Measurements from ENCODE around the gene GRIK4.

Gene GRIK4

GRCh38 chr11:120735035-120735434, 223.5 kb downstream of the GRIK4 start:
- no peaks in the 10 kb centered on the region for H3K36me3 ChIP-seq (ENCODE audit: control insufficient read depth, low read depth, low read length)
- no peak overlapping the region for H3K4me3 ChIP-seq (ENCODE audit: low read length)
- no peaks in the 10 kb centered on the region for H3K4me1 ChIP-seq (ENCODE audit: control insufficient read depth, low read depth, low read length)
- no peak overlapping the region for H3K9ac ChIP-seq (ENCODE audit: low read length)
- H3K9me3 ChIP-seq (ENCODE audit: control insufficient read depth, low read depth, low read length) = no peaks in the 10 kb centered on the region
- H3K27ac ChIP-seq (ENCODE audit: low read length) = no peak overlapping the region
- H3K27me3 ChIP-seq (ENCODE audit: control insufficient read depth, insufficient read depth, low read length) = no peaks in the 10 kb centered on the region

GRCh38 chr11:120738516-120739046, 227.0 kb downstream of the GRIK4 start:
- no peak overlapping the region for H3K9ac ChIP-seq (ENCODE audit: low read length)
- no peak overlapping the region for H3K4me3 ChIP-seq (ENCODE audit: low read length)
- H3K27me3 ChIP-seq (ENCODE audit: control insufficient read depth, insufficient read depth, low read length) = no peaks in the 10 kb centered on the region
- no peak overlapping the region for H3K27ac ChIP-seq (ENCODE audit: low read length)
- H3K36me3 ChIP-seq (ENCODE audit: control insufficient read depth, low read depth, low read length) = no peaks in the 10 kb centered on the region
- H3K4me1 ChIP-seq (ENCODE audit: control insufficient read depth, low read depth, low read length) = no peaks in the 10 kb centered on the region
- H3K9me3 ChIP-seq (ENCODE audit: control insufficient read depth, low read depth, low read length) = no peaks in the 10 kb centered on the region

GRCh38 chr11:120739780-120740179, 228.2 kb downstream of the GRIK4 start:
- H3K4me1 ChIP-seq (ENCODE audit: control insufficient read depth, low read depth, low read length) = no peaks in the 10 kb centered on the region
- no peak overlapping the region for H3K9ac ChIP-seq (ENCODE audit: low read length)
- H3K4me3 ChIP-seq (ENCODE audit: low read length) = no peak overlapping the region
- H3K27me3 ChIP-seq (ENCODE audit: control insufficient read depth, insufficient read depth, low read length) = no peaks in the 10 kb centered on the region
- H3K27ac ChIP-seq (ENCODE audit: low read length) = no peak overlapping the region
- H3K9me3 ChIP-seq (ENCODE audit: control insufficient read depth, low read depth, low read length) = no peaks in the 10 kb centered on the region
- no peaks in the 10 kb centered on the region for H3K36me3 ChIP-seq (ENCODE audit: control insufficient read depth, low read depth, low read length)

GRCh38 chr11:120740380-120740779, 228.8 kb downstream of the GRIK4 start:
- no peak overlapping the region for H3K4me3 ChIP-seq (ENCODE audit: low read length)
- H3K27me3 ChIP-seq (ENCODE audit: control insufficient read depth, insufficient read depth, low read length) = no peaks in the 10 kb centered on the region
- no peaks in the 10 kb centered on the region for H3K36me3 ChIP-seq (ENCODE audit: control insufficient read depth, low read depth, low read length)

GRCh38 chr11:120744016-120744994, 232.8 kb downstream of the GRIK4 start:
- peaks cover 5% of the 10 kb centered on the region for H3K4me1 ChIP-seq (ENCODE audit: control insufficient read depth, low read depth, low read length)
- no peak overlapping the region for H3K27ac ChIP-seq (ENCODE audit: low read length)
- no peaks in the 10 kb centered on the region for H3K36me3 ChIP-seq (ENCODE audit: control insufficient read depth, low read depth, low read length)
- no peaks in the 10 kb centered on the region for H3K27me3 ChIP-seq (ENCODE audit: control insufficient read depth, insufficient read depth, low read length)
- H3K4me3 ChIP-seq (ENCODE audit: low read length) = no peak overlapping the region
- H3K9ac ChIP-seq (ENCODE audit: low read length) = no peak overlapping the region
- H3K9me3 ChIP-seq (ENCODE audit: control insufficient read depth, low read depth, low read length) = no peaks in the 10 kb centered on the region

More at GRCh38 chr11:120740380-120740779, 228.8 kb downstream of the GRIK4 start:
- H3K9ac ChIP-seq (ENCODE audit: low read length) = no peak overlapping the region
- no peak overlapping the region for H3K27ac ChIP-seq (ENCODE audit: low read length)
- H3K4me1 ChIP-seq (ENCODE audit: control insufficient read depth, low read depth, low read length) = no peaks in the 10 kb centered on the region
- no peaks in the 10 kb centered on the region for H3K9me3 ChIP-seq (ENCODE audit: control insufficient read depth, low read depth, low read length)

- Histone ChIP-seq H3K9me3 (ENCODE audit: control insufficient read depth, low read depth, low read length) (no peaks in the 10 kb centered on the region), H3K27ac (ENCODE audit: low read length) (no peak overlapping the region), H3K9ac (ENCODE audit: low read length) (no peak overlapping the region), H3K4me1 (ENCODE audit: control insufficient read depth, low read depth, low read length) (peaks cover 5% of the 10 kb centered on the region), H3K36me3 (ENCODE audit: control insufficient read depth, low read depth, low read length) (no peaks in the 10 kb centered on the region), H3K4me3 (ENCODE audit: low read length) (no peak overlapping the region), H3K27me3 (ENCODE audit: control insufficient read depth, insufficient read depth, low read length) (no peaks in the 10 kb centered on the region)
Observed at GRCh38 chr11:120746376-120746775, 234.8 kb downstream of the GRIK4 start.

GRCh38 chr11:120746836-120747609, 235.5 kb downstream of the GRIK4 start:
- no peak overlapping the region for H3K4me3 ChIP-seq (ENCODE audit: low read length)
- no peaks in the 10 kb centered on the region for H3K36me3 ChIP-seq (ENCODE audit: control insufficient read depth, low read depth, low read length)
- H3K27me3 ChIP-seq (ENCODE audit: control insufficient read depth, insufficient read depth, low read length) = no peaks in the 10 kb centered on the region
- no peak overlapping the region for H3K9ac ChIP-seq (ENCODE audit: low read length)
- peaks cover 5% of the 10 kb centered on the region for H3K4me1 ChIP-seq (ENCODE audit: control insufficient read depth, low read depth, low read length)
- no peak overlapping the region for H3K27ac ChIP-seq (ENCODE audit: low read length)
- H3K9me3 ChIP-seq (ENCODE audit: control insufficient read depth, low read depth, low read length) = no peaks in the 10 kb centered on the region

GRCh38 chr11:120747850-120748814, 236.6 kb downstream of the GRIK4 start:
- Histone ChIP-seq H3K9ac (ENCODE audit: low read length) (no peak overlapping the region), H3K9me3 (ENCODE audit: control insufficient read depth, low read depth, low read length) (no peaks in the 10 kb centered on the region), H3K36me3 (ENCODE audit: control insufficient read depth, low read depth, low read length) (no peaks in the 10 kb centered on the region), H3K27me3 (ENCODE audit: control insufficient read depth, insufficient read depth, low read length) (no peaks in the 10 kb centered on the region), H3K27ac (ENCODE audit: low read length) (no peak overlapping the region), H3K4me3 (ENCODE audit: low read length) (no peak overlapping the region), H3K4me1 (ENCODE audit: control insufficient read depth, low read depth, low read length) (peaks cover 5% of the 10 kb centered on the region)

- peaks cover 5% of the 10 kb centered on the region for H3K4me1 ChIP-seq (ENCODE audit: control insufficient read depth, low read depth, low read length)
- no peaks in the 10 kb centered on the region for H3K36me3 ChIP-seq (ENCODE audit: control insufficient read depth, low read depth, low read length)
- H3K9ac ChIP-seq (ENCODE audit: low read length) = no peak overlapping the region
- no peaks in the 10 kb centered on the region for H3K27me3 ChIP-seq (ENCODE audit: control insufficient read depth, insufficient read depth, low read length)
- H3K4me3 ChIP-seq (ENCODE audit: low read length) = no peak overlapping the region
- no peak overlapping the region for H3K27ac ChIP-seq (ENCODE audit: low read length)
- no peaks in the 10 kb centered on the region for H3K9me3 ChIP-seq (ENCODE audit: control insufficient read depth, low read depth, low read length)
Observed at GRCh38 chr11:120749395-120749794, 237.8 kb downstream of the GRIK4 start.

- Histone ChIP-seq H3K27me3 (ENCODE audit: control insufficient read depth, insufficient read depth, low read length) (no peaks in the 10 kb centered on the region), H3K36me3 (ENCODE audit: control insufficient read depth, low read depth, low read length) (no peaks in the 10 kb centered on the region), H3K4me1 (ENCODE audit: control insufficient read depth, low read depth, low read length) (peaks cover 5% of the 10 kb centered on the region), H3K27ac (ENCODE audit: low read length) (no peak overlapping the region), H3K4me3 (ENCODE audit: low read length) (no peak overlapping the region), H3K9me3 (ENCODE audit: control insufficient read depth, low read depth, low read length) (no peaks in the 10 kb centered on the region), H3K9ac (ENCODE audit: low read length) (no peak overlapping the region)
Observed at GRCh38 chr11:120750647-120751549, 239.3 kb downstream of the GRIK4 start.
